Fibroblast of the conjunctiva (primary cell): ENCODE measurements around the gene PFDN4.

Source experiments
- DNase-seq: peaks from one replicate; pipeline ENCODE4 v3.0.0-alpha.2; 2010; ENCODE audit warnings: low read depth

Gene PFDN4

DNA sequence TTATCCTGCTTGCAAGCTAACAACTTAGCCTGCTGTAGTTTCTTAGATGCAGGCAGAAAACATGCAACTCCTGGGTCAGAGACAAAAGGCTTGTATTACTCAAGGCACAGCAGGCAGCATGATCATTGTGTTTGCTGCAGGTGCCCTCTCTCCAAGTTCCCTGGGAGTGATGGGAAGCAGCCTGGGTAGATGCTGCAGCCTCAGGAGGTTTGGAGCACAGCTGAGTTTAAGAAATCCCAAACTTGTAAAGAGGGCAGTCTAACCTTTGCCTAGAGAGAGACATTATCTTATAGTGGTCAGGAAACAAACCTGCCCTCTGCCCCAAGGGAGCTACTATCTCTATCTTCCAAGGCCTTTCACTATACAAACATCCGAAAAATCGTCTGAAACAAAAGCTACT is 61.1 kb downstream of the PFDN4 start:
- DNase-seq, result no peak
